GM15510 (cell line): ENCODE results near the gene HOXC10.

ENCODE experiments used
- POLR2A ChIP-seq: IDR thresholded peaks from 3 replicates; pipeline ENCODE4 v1.6.1; 2011; ENCODE audit warnings: borderline replicate concordance; ENCODE audit not compliant: insufficient read length; ENCODE audit errors: extremely low read depth

HOXC10 gene

GRCh38 chr12:53994264-53995001, 9.5 kb downstream of the HOXC10 start:
- no peak for TF ChIP-seq POLR2A

- no peak for TF ChIP-seq POLR2A
Measured at GRCh38 chr12:53995002-53995377, 10.0 kb downstream of the HOXC10 start.

DNA sequence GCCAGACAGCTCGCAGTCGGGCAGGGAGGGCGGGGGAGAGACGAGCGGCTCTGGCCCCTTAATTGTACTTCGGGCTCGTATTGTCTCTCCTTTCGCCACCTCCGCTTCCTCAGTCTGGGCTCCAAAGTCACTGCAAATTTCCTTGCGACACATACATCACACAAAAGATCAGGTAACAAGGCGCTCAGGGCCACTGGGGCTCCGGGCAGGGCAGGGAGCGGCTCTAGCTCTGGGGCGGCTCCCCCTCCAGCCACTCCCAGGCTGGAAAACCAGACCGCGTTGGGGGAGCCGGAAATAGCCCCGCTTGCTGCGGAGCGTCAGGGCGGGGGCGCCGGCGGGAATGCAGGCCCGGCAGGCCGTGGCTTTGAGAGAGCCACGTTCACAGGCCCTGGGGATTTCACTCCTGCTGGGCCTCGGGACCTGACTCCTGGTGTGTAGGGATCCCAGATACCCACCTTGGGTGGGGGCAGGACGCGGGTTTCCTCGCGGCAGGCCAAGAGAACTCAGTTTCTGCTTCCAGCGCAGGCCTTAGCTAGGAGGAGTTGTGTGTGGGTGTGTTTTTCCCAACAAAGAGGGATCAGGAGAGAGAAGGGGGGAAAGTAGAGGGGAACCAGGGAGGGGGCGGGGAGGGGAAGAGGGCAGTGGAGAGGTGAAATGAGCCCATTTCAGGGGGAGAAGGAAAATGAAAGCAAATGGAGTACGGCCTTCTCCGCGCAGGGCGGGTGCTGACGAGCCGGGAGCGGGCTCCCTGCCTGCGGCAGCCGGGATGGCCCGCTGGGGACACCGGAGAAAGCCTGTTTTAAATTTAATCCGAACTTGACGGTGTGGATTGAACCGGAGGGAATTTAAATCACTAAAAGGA, 10.7 kb downstream of the HOXC10 start:
- TF ChIP-seq POLR2A = no peak

GRCh38 chr12:53996240-53997203, 11.6 kb downstream of the HOXC10 start:
- TF ChIP-seq POLR2A = no peak

DNA sequence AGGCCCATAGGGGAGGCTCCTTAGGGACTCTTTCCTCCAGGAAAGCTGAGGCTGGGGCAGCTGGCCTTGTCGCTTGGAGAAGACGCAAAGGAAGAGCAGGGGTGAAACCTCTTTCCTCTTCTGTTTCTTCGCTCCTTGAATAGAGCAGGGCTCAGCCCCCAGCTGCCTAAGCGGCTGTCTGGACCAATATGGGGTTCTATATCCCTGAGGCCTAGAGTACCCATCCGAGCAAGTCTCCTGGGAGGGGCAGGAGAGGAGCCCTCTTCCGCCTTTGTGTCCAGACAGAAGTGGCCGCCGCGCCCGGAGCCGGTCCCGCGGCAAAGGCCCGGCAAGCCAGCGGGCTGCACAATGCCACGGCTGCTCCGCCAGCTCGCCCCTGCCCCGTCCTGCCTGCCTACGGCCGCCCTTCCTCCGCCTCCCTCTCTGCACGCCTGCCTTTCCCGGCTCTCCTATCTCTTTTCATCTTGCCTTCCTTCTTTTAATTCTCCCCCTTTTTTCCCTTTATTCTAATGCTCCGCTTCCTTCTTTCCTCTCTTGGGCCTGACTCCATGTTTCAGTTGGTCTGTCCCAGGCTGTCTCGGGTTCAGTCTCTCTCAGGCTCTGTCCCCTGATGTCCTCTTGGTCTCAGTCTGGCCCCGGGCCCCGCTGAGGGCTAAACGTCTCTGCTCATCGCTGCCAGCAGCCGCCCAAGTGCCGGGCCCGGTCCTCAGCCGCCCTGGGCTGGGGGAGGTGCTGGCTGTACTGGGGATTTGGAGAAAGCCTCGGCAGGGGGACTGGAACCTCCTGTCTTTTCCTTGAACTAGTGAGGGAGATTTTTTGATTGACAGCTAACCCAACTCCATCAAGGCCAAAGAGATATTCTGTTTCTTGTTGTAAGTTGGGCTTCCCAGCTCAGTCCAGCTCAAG, 12.5 kb downstream of the HOXC10 start:
- no peak for TF ChIP-seq POLR2A

DNA sequence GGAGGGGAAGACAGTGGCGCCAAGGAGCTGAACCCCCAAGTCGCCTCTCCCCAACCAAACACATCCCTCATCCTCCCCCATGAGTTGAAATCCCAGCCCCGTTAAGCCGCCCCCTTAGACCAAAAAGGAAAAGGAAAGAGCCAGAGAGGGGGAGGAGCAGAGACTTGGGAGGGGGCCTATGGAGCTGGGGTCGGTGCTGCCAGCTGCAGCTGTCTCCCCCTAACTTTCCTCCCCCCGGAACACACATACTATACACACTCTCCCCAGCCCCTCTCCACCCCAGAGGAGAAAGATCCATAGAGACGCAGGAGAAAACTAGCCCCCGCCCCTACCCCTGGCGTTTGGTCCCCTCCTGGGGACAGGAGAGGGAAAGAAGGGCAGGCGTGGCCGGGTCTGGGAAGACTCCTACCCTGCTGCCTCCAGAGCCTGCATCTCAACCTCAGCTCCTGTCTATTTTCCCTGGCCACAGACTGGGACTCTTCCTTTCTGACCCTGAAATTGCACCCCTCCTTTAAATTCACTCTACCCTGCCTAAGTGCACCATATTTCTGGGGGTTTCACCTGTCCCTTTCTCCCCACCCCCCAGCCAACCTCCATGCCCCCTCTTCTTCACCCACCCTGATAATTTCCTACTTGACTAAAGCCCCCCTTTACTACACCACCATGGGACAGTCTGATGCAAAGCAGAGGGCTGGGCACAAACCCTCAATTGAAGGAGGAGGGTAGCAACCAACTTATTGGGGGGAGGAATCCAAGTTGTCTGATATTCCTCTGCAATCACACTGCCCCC, 13.4 kb downstream of the HOXC10 start:
- TF ChIP-seq POLR2A = no peak

DNA sequence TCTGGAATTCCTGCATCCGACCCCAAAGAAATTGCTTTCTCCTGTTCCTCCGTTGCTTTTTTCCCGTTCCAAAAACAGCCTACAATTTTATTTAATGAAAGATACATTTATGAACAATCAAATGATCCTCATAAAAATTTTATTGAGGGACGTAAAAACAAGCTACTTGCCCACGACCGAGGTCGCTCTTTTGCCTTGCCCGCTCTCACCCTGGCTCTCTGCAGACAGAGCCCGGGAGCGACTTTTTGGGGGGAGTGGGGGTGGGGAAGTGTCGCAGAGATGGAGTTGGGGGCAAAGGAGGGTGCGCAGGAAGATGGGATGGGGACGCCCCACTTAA, 13.9 kb downstream of the HOXC10 start:
- TF ChIP-seq POLR2A = no peak

- TF ChIP-seq POLR2A = no peak
Measured at GRCh38 chr12:53999559-54000115, 14.7 kb downstream of the HOXC10 start.

DNA sequence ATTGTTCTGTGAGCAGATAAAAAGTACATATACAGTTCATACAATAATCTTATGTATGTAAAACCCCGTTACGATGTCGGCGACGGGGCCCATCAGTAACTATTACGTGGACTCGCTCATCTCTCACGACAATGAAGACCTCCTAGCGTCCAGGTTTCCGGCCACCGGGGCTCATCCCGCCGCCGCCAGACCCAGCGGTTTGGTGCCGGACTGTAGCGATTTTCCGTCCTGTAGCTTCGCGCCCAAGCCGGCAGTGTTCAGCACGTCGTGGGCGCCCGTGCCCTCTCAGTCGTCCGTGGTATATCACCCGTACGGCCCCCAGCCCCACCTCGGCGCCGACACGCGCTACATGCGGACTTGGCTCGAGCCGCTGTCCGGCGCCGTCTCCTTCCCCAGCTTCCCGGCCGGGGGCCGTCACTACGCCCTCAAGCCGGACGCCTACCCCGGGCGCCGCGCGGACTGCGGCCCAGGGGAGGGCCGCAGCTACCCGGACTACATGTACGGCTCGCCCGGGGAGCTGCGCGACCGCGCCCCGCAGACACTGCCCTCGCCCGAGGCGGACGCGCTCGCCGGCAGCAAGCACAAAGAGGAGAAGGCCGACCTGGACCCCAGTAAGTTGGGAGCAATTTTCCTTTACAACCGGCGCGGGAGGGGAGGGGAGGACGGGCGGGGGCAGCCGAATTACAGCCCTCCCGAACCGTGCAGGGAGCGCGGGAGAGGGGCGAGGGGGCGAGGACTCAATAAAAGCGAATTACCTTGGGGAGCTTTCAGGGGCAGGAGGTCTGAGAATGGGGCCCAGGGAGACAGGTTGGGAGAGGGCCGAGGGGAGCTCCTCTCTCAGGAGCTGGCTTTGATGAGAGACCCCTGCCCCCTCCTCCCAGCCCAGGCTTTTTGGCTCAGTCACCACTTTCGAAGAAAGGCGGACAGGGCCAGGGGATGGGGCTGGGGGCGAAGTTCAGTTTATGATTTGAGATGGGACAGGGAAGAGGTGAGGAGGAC, 15.5 kb downstream of the HOXC10 start, which contains the start of gene HOXC9:
TSS of gene HOXC9 (plus strand) at position 46 of the 999 bp plus-strand sequence. CDS start at position 74, 28 bp downstream.
- TF ChIP-seq POLR2A = no peak

DNA sequence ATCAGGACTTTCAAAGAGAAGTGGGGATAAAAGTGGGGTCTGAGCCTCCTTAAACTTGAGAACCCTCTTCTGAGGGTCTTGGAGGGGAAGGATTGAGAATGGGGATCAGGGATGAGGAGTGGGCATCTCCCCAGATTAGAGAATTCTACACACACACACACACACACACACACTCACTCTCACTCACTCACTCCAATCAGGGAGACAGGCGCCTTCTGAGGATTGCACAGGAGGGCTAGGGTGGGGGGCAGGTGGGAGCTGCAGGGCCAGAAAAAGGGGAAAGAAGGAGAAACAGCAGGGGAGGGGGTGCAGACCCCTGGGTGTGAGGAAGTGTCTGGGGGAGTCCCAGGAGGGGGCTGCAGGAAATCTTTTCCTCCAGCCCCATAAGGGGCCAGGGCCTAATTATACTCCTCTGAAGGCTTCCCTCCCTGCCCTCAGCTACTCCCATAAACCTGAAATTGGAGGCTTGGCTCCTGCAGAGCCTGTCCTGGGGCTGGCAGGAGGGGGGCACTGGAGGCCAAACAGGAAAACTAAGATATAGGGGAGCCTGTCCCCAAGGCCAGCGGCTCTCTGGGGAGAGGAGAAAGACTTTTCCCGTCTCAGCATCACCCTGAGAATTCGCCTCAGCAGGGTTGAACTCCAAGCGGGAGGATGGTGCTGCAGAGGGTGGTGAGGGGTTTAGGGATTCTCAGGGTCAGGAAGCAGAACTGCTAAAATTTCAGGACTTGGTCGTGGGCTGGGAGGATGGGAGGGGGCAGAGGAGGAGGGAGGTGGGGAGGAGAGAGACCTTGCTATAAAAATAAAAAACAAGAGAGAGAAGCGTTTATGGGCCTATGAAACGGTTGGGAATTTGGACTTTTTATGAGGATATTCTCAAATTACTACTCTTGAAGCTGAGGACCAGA, 16.6 kb downstream of the HOXC10 start:
- TF ChIP-seq POLR2A = no peak
